Ovary (tissue), 9 donors: ENCODE measurements around the gene SHB. TPM values are rescaled to one million over a fixed set of nuclear protein-coding genes. Genes with fewer than 3 reads are reported as not detected.
A peak's percentile ranks its signal among the peaks of the same experiment; 100 is the strongest.

ENCODE experiments used
- DNase-seq, 5 donors: peaks; one replicate each; pipeline ENCODE4 v3.0.0-alpha.2; 2019 to 2020
- H3K27ac ChIP-seq, 2 donors: fragments of 200-600 bp; one replicate each; pipeline versions ENCODE4 v1.5.1 to v1.8.0; 2019 to 2022
- H3K27me3 ChIP-seq: fragments of 200-600 bp; one replicate; pipeline ENCODE4 v1.8.0; 2022
- H3K36me3 ChIP-seq: fragments of 200-600 bp; sonication (generic); one replicate; pipeline ENCODE4 v1.5.1; 2019
- H3K4me1 ChIP-seq: one replicate; pipeline ENCODE4 v1.8.1; 2013; ENCODE audit warnings: mild to moderate bottlenecking, moderate library complexity; ENCODE audit not compliant: insufficient read depth
- H3K4me3 ChIP-seq: fragments of 200-600 bp; sonication (generic); one replicate; pipeline ENCODE4 v1.5.1; 2017
- H3K9me3 ChIP-seq, 2 donors: fragments of 200-600 bp in 1 of 2; sonication (generic) in 1 of 2; one replicate each; pipeline versions ENCODE4 v1.5.1 to v1.8.1; 2013 to 2019; ENCODE audit warnings: mild to moderate bottlenecking in 1 of 2, moderate library complexity in 1 of 2
- CTCF ChIP-seq, 3 donors: fragments of 450-650 bp in 2 of 3; fragments of 200-600 bp in 1 of 3; IDR thresholded peaks; one replicate each; pipeline versions ENCODE4 v1.5.1 to v1.8.0; 2016 to 2022; ENCODE audit warnings: antibody characterized with exemption in 3 of 3, mild to moderate bottlenecking in 1 of 3
- EP300 ChIP-seq: sonication (generic); formaldehyde crosslinking; IDR thresholded peaks from one replicate; pipeline ENCODE4 v1.6.1; 2017; ENCODE audit warnings: antibody characterized with exemption
- POLR2A ChIP-seq: fragments of 450-650 bp; IDR thresholded peaks from one replicate; pipeline ENCODE4 v1.6.1; 2017; ENCODE audit warnings: antibody characterized with exemption, mild to moderate bottlenecking, moderate library complexity
- WGBS, 3 donors: extraction: QIAGEN DNeasy Blood & Tissue Kit in 1 of 3; methylation state at CpG; one replicate each; pipeline versions ENCODE4 v1.1.5 to v1.1.7; 2013 to 2017; 5-methylcytosine and 5-hydroxymethylcytosine counted together
- intact Hi-C, 4 donors: fragments of 100-400 bp; cut with DNase I; formaldehyde crosslinking; loops; one replicate each; pipeline versions ENCODE4 v1.11.0 to v1.15.1; 2022 to 2023
- polyA plus RNA-seq, 2 donors: library from polyadenylated mRNA; stranded (reverse); fragments of 200-250 nt in 1 of 2; fragments of 350-450 nt in 1 of 2; fragmentation: Illumina TruSeq in 1 of 2; extraction: RNeasy Lipid Tissue Mini Kit (QIAGEN cat#74804) in 1 of 2; gene quantifications; one replicate each; pipeline ENCODE4 v1.2.3, GENCODE V29; 2013 to 2014
- total RNA-seq, 7 donors: library from RNA; depleted of rRNA in 2 of 7; stranded (reverse); fragments of >200 nt in 2 of 7; fragmentation: NEBNext Ultra II Directional in 3 of 7; extraction: Animal tissue kit (Norgen Biotek cat#: 25700) in 3 of 7; gene quantifications; one replicate each; pipeline versions ENCODE4 v1.1.0 to v1.2.4, GENCODE V29; 2016 to 2023
- donor health status: DM: no; HTN: no; CAD: no; lungs with moderate emphysema.
- donor health status: DM: no; HTN: no; CAD: no.
- donor health status: Bipolar disorder and iron deficiency.
- donor health status: DM: yes; HTN: yes; CAD: no.
- donor health status: DM: no; HTN: no; CAD: no.
- donor health status: DM: yes; HTN: yes; CAD: no.

The SHB gene
- total and polyA plus RNA-seq, 9 donors, result 3.5 to 23.8 (median 9.0) TPM

DNA sequence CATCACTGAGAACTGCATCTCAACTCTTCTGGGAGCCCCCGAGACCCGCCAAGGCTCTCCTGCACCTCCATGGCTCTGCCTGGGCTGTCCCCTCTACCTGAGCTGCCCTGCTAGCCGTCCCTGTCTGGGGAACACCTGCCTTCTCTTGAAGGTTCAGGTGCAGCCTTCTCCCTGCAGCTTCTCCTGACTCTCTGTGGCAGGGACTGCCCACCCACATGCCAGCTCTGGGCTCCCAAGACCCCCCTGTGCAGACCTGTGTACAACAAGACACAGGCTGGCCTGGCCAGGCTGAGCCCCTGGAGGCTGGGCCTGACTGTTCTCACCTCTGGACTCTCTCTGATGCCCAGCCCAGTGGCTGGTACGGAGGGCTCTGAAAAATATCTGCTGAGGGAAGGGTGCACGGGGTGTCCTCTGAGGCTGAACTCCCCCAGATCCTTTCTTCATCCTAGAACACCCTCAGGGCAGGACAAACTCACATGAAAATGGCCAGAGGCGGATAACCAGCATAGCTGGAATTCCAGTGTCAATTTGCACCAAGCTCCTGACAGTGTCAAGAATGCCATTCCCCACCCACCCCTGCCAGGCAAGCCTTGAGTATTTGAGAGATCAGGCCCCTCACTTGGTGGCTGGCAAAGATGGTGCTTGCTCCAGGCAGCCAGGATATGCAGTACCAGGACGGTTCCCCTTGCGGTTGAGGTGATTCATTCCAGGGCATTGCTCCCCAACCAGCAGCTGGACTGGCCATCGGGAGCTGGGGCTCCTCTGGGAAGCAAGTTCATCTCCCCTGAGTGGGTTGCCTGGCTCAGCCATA is 124.2 kb downstream of the SHB start:
- Histone ChIP-seq H3K36me3 (no peaks in the 10 kb centered on the region), H3K27ac (no peak overlapping the region), H3K4me3 (no peak overlapping the region), H3K9me3 (no peaks in the 10 kb centered on the region), H3K27me3 (no peaks in the 10 kb centered on the region), H3K4me1 (peaks cover 8% of the 10 kb centered on the region)
- intact Hi-C loops, result loop anchor here in 1 of 4 donors (10.0 kb wide), 1 partner anchor 120 kb away; the partner anchor contains the start of gene SHB
- WGBS, 3 donors, result 77 to 88% (median 78%) methylated on average over 9 of the region's 9 CpGs
- TF ChIP-seq EP300 (no peak), POLR2A (no peak), CTCF (IDR thresholded peaks at IDR 0.05) (no peak)
- no peak for DNase-seq

DNA sequence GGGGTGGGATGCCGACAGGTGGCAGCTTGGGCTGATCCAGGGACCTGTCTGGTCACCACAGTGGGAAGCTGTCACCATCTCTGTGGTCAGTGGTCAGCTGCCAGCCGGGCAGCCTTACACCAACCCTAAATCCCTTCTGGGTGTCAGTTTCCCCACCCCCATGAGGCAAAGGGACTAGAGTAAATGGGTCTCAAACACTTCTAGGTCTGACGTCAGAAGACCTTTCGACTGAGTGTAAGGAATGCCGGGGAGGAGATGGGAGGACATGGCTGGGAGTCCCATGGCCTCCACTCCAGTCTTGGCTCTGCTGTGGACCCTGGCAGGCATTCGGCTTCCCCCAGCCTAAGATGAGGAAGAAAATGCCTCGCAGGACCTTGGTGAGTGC is 124.8 kb downstream of the SHB start:
- no peaks in the 10 kb centered on the region for H3K27me3 ChIP-seq
- no peak overlapping the region for H3K27ac ChIP-seq
- H3K9me3 ChIP-seq, result no peaks in the 10 kb centered on the region
- peaks cover 10% of the 10 kb centered on the region for H3K4me1 ChIP-seq
- no peak overlapping the region for H3K4me3 ChIP-seq
- DNase-seq, result peak in 2 of 5 donors; percentile 19 to 47
- TF ChIP-seq CTCF (IDR thresholded peaks at IDR 0.05), result no peak
- H3K36me3 ChIP-seq, result no peaks in the 10 kb centered on the region
- 44 to 67% (median 63%) methylated on average over 7 of the region's 7 CpGs for WGBS, 3 donors
- intact Hi-C loops, result loop anchor here in 1 of 4 donors (10.0 kb wide), 1 partner anchor 121 kb away; the partner anchor contains the start of gene SHB

DNA sequence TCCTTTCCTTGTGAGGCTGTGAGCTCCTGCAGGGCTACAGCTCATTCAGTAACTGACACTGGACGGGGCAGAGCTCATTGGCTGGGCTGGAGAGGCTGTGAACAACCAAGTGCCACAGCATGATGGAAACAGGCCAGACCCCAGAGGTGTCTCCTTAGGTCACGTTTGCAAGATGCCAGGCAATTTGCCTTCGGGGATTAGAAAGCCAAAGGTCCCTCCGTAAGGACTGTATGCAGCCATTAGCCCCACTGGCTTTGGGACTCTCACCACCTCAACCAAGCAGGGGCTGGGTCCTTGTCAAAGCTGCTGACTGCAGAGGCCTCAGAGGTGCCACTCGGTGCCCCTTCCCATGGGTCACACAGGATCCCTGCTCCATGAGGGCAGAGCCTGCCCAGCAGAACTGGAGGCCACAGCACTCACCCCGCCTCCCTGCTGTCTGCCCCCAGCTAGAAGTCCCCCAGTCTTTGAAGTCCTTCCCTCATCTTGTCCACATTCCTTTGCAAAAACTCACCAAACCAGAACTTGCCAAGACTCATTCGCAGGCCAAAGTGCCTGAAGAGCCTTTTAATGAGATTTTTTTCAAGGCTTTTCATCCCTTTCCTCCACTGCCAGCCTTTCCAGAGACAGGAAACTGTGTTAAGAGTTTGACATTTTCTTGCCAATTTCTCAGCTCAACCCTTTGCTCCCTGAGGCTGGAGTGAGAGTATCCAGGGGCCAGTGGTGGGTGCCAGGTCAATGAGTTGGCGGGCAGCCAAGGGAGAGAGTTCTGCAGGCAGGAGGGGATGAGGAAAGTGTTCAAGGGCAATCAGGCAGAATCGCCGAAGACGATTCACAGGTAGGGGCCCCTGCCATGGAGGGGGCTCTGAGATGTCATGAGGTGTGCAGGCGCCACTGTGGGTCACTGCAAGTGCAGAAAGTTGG is 125.4 kb downstream of the SHB start:
- 35 to 45% (median 43%) methylated on average over 10 to 12 of the region's 12 CpGs for WGBS, 3 donors
- Histone ChIP-seq H3K9me3 (no peaks in the 10 kb centered on the region), H3K4me3 (no peak overlapping the region), H3K36me3 (no peaks in the 10 kb centered on the region), H3K27ac (no peak overlapping the region), H3K27me3 (no peaks in the 10 kb centered on the region), H3K4me1 (peaks cover 16% of the 10 kb centered on the region)
- peak; percentile 47 to 77 (median 72) for DNase-seq
- intact Hi-C loops, result loop anchor here in 1 of 4 donors (10.0 kb wide), 1 partner anchor 121 kb away; the partner anchor contains the start of gene SHB
- TF ChIP-seq CTCF (IDR thresholded peaks at IDR 0.05) (no peak), EP300 (no peak), POLR2A (no peak)

DNA sequence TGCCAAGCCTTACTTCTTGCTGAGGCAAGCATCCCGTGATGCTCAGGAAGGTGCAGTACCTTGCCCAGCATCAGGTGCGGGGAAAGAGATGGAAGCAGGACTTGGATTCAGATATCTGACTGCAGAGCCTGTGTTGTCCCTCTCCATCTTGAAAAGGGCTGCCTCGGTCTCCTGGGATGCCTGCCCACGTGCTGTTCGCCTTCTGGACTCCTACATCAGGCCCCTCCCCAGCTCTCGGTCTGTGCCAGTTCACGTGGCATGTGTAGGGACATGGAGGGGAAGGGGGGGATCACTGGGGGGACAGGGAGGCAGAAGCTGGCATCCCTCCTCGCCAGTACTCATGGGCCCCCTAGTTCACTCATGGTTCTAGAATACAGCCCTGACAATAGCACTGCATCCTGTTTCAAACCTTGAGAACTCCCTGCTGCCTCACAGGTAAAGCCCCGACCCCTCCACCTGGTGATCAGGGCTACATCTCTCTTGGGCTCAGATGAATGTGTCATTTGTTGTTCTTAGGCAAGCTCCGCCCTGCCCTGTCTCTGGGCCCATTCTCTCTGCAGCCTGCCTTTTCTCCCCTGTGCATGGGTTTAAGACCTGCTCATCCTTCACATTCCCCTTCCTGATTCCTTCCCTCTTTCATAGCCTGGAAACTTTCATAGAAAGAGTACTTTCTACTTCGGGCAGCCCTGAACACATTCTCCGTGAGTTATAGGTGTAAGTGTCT is 126.2 kb downstream of the SHB start:
- Histone ChIP-seq H3K4me3 (no peak overlapping the region), H3K27ac (no peak overlapping the region), H3K4me1 (peaks cover 18% of the 10 kb centered on the region), H3K9me3 (no peaks in the 10 kb centered on the region), H3K27me3 (no peaks in the 10 kb centered on the region), H3K36me3 (no peaks in the 10 kb centered on the region)
- DNase-seq, result no peak
- TF ChIP-seq POLR2A (no peak), EP300 (no peak), CTCF (IDR thresholded peaks at IDR 0.05) (no peak)
- intact Hi-C loops, result loop anchor here in 1 of 4 donors (10.0 kb wide), 1 partner anchor 122 kb away; the partner anchor contains the start of gene SHB
- WGBS, 3 donors, result 80 to 90% (median 89%) methylated on average over 12 of the region's 12 CpGs
